A549 (cell line): ENCODE measurements around the gene PXDN. TPM values are rescaled to one million over a fixed set of nuclear protein-coding genes. Genes with fewer than 3 reads are reported as not detected.

ENCODE experiments used
- ATAC-seq, 2 experiments: fragments of 200-7000 bp in 1 of 2; fragments of >200 bp in 1 of 2; cut with Nextera tagmentation in 1 of 2; cut with Tn5 transposase in 1 of 2; 3 replicates each; pipeline versions ENCODE4 v1.8.0 to v1.9.1; 2018 to 2020; ENCODE audit warnings: mild to moderate bottlenecking in 1 of 2, moderate library complexity in 1 of 2
- CTCF ChIA-PET: fragments of 300-600 bp; sonication (Branson Sonifier 250); formaldehyde crosslinking; extraction: SDS; loops from one replicate; lab custom pipeline; 2021; ENCODE audit warnings: antibody characterized with exemption, inconsistent platforms; lab: Yijun Ruan, JAX
- POLR2A ChIA-PET: fragments of 350-600 bp; formaldehyde crosslinking; extraction: SDS; loops from one replicate; lab custom pipeline; 2021; ENCODE audit warnings: antibody characterized with exemption, inconsistent platforms; lab: Yijun Ruan, JAX
- DNase-seq, 2 experiments: peaks; one replicate each; pipeline versions ENCODE4 v3.0.0 to v3.0.0-alpha.2; 2011 to 2016; ENCODE audit warnings: low read depth in 1 of 2, low spot score in 1 of 2
- FAIRE-seq: peaks from 2 replicates; lab custom pipeline; 2011; peaks lifted over from hg19 to GRCh38; lab: Jason Lieb, UNC
- H3K27ac ChIP-seq, 2 experiments: fragments of >200 bp; sonication (Bioruptor Twin); formaldehyde crosslinking; 3 replicates each; pipeline ENCODE4 v1.5.1; 2016 to 2017
- H3K4me1 ChIP-seq: fragments of >200 bp; sonication (Bioruptor Twin); formaldehyde crosslinking; 3 replicates; pipeline ENCODE4 v1.6.1; 2016
- H3K4me2 ChIP-seq: fragments of >200 bp; sonication (Bioruptor Twin); formaldehyde crosslinking; 3 replicates; pipeline ENCODE4 v1.6.1; 2016
- H3K4me3 ChIP-seq: fragments of >200 bp; sonication (Bioruptor Twin); formaldehyde crosslinking; 3 replicates; pipeline ENCODE4 v1.5.1; 2016
- H3K9me3 ChIP-seq: fragments of >200 bp; sonication (Bioruptor Twin); formaldehyde crosslinking; 3 replicates; pipeline ENCODE4 v1.6.1; 2016
- ATOH8 ChIP-seq: fragments of 250-450 bp; sonication (Bioruptor Pico); IDR thresholded peaks from 2 replicates; pipeline ENCODE4 v1.5.0; 2020; ENCODE audit warnings: low read depth, mild to moderate bottlenecking, moderate library complexity
- CBX2 ChIP-seq: fragments of 200-600 bp; sonication (generic); IDR thresholded peaks from 2 replicates; pipeline ENCODE4 v1.6.1; 2016; ENCODE audit warnings: low read depth, mild to moderate bottlenecking, borderline replicate concordance
- CEBPB ChIP-seq, 2 experiments: fragments of >200 bp in 1 of 2; sonication (Bioruptor Twin) in 1 of 2; formaldehyde crosslinking in 1 of 2; IDR thresholded peaks; 2 replicates each; pipeline ENCODE4 v1.6.1; 2012 to 2016
- CHD4 ChIP-seq: fragments of 200-600 bp; sonication (generic); IDR thresholded peaks from 2 replicates; pipeline ENCODE4 v1.6.1; 2016; ENCODE audit warnings: antibody characterized with exemption, mild to moderate bottlenecking, borderline replicate concordance
- EP300 ChIP-seq, 2 experiments: fragments of >200 bp; sonication (Bioruptor Twin); formaldehyde crosslinking; IDR thresholded peaks; 2 replicates in 1 of 2; 3 replicates in 1 of 2; pipeline ENCODE4 v1.6.1; 2016 to 2017
- FOSB ChIP-seq: fragments of 250-450 bp; sonication (Bioruptor Pico); IDR thresholded peaks from 2 replicates; pipeline ENCODE4 v1.5.0; 2020; ENCODE audit warnings: mild to moderate bottlenecking, moderate library complexity
- GATA3 ChIP-seq: IDR thresholded peaks from 2 replicates; pipeline ENCODE4 v1.6.1; 2012; ENCODE audit warnings: borderline replicate concordance
- HDAC2 ChIP-seq: fragments of 200-600 bp; sonication (generic); IDR thresholded peaks from 2 replicates; pipeline ENCODE4 v1.6.1; 2016
- HMGXB4 ChIP-seq: fragments of 250-450 bp; sonication (Bioruptor Pico); IDR thresholded peaks from 2 replicates; pipeline ENCODE4 v1.5.0; 2021; ENCODE audit warnings: mild to moderate bottlenecking, moderate library complexity, borderline replicate concordance
- HOXB5 ChIP-seq: fragments of 250-450 bp; sonication (Bioruptor Pico); IDR thresholded peaks from 2 replicates; pipeline ENCODE4 v1.5.0; 2020; ENCODE audit warnings: mild to moderate bottlenecking, moderate library complexity
- JUN ChIP-seq, 2 experiments: fragments of >200 bp; sonication (Bioruptor Twin); formaldehyde crosslinking; IDR thresholded peaks; 2 replicates in 1 of 2; 3 replicates in 1 of 2; pipeline ENCODE4 v1.6.1; 2016 to 2017
- KDM5A ChIP-seq: fragments of 200-600 bp; sonication (generic); IDR thresholded peaks from 2 replicates; pipeline ENCODE4 v1.6.1; 2016; ENCODE audit warnings: antibody characterized with exemption, mild to moderate bottlenecking
- NFE2L2 ChIP-seq: fragments of 150-350 bp; conservative IDR thresholded peaks from 2 replicates; pipeline ENCODE4 v1.6.1; 2014; ENCODE audit warnings: low read length
- POLR2AphosphoS2 ChIP-seq: conservative IDR thresholded peaks from 2 replicates; pipeline ENCODE4 v1.6.1; 2012; ENCODE audit warnings: low read length, improper control_type of control experiment, inconsistent platforms
- RCOR1 ChIP-seq: fragments of 150-350 bp; IDR thresholded peaks from 2 replicates; pipeline ENCODE4 v1.6.1; 2014; ENCODE audit warnings: antibody characterized with exemption, low read length, low read depth
- SMC3 ChIP-seq: fragments of >200 bp; sonication (Bioruptor Twin); formaldehyde crosslinking; IDR thresholded peaks from 3 replicates; pipeline ENCODE4 v1.6.1; 2018; ENCODE audit warnings: inconsistent platforms
- SREBF2 ChIP-seq: fragments of 450-650 bp; IDR thresholded peaks from 2 replicates; pipeline ENCODE4 v1.6.1; 2014; ENCODE audit warnings: mild to moderate bottlenecking, moderate library complexity
- TFCP2L1 ChIP-seq: fragments of 250-450 bp; sonication (Bioruptor Pico); IDR thresholded peaks from 2 replicates; pipeline ENCODE4 v1.5.0; 2021; ENCODE audit warnings: mild to moderate bottlenecking
- ZC3H11A ChIP-seq: fragments of 450-650 bp; IDR thresholded peaks from 2 replicates; pipeline ENCODE4 v1.6.1; 2014; ENCODE audit warnings: antibody characterized with exemption, mild to moderate bottlenecking
- ZNF302 ChIP-seq: fragments of 250-450 bp; sonication (Bioruptor Pico); IDR thresholded peaks from 2 replicates; pipeline ENCODE4 v1.9.0; 2021; ENCODE audit warnings: inconsistent platforms, mild to moderate bottlenecking, moderate library complexity
- WGBS: methylation state at CpG from one replicate; pipeline ENCODE4 v1.1.6; 2017; ENCODE audit errors: missing lambda C conversion rate; 5-methylcytosine and 5-hydroxymethylcytosine counted together
- polyA plus RNA-seq, 4 experiments: library from polyadenylated mRNA; depleted of rRNA in 3 of 4; stranded (reverse); fragments of >200 nt; fragmentation: RNase III in 1 of 4; extraction: RNeasy Plus Mini Kit Qiagen cat#74134 plus additional on column Dnase treatment in 1 of 4; gene quantifications; 2 replicates in 3 of 4; 3 replicates in 1 of 4; pipeline ENCODE4 v1.2.3, GENCODE V29; 2011 to 2017
- TF ChIP-seq, protein P1 (sequence below): fragments of 200-600 bp; sonication (generic); IDR thresholded peaks from 2 replicates; pipeline ENCODE4 v1.6.1; 2016; ENCODE audit warnings: antibody characterized with exemption, mild to moderate bottlenecking, moderate library complexity

Gene PXDN
- polyA plus RNA-seq, 2 of the 4 experiments (the other 2 are of a cell fraction): 3.7 to 7.3 TPM

GRCh38 chr2:1603059-1603458 is 141.3 kb downstream of the PXDN start:
- no peak for FAIRE-seq
- ChIA-PET CTCF (no interaction called here), POLR2A (no interaction called here)
- no peak overlapping the region for H3K4me3 ChIP-seq
- peaks cover 5% of the 10 kb centered on the region; the same call in 1 of the 3 replicates for H3K4me1 ChIP-seq
- TF ChIP-seq HDAC2 (no peak), NFE2L2 (no peak), POLR2AphosphoS2 (no peak), TFCP2L1 (no peak), HOXB5 (CRISPR knock-in tag) (no peak)
- no peak for DNase-seq
- no peak overlapping the region for H3K27ac ChIP-seq
- H3K4me2 ChIP-seq: no peak overlapping the region
- no peak for ATAC-seq
- H3K9me3 ChIP-seq: peaks cover 4% of the 10 kb centered on the region; the same call in 1 of the 3 replicates
- WGBS: 68% methylated on average over 15 of the region's 15 CpGs

GRCh38 chr2:1602278-1603010 is 141.9 kb downstream of the PXDN start:
- FAIRE-seq (no peak), ATAC-seq (no peak), DNase-seq (no peak)
- peaks cover 5% of the 10 kb centered on the region; the same call in 1 of the 3 replicates for H3K4me1 ChIP-seq
- no peak overlapping the region for H3K27ac ChIP-seq
- H3K4me2 ChIP-seq: no peak overlapping the region
- H3K9me3 ChIP-seq: peaks cover 4% of the 10 kb centered on the region; the same call in 1 of the 3 replicates
- WGBS: 67% methylated on average over 15 of the region's 15 CpGs
- H3K4me3 ChIP-seq: no peak overlapping the region
- ChIA-PET CTCF (no interaction called here), POLR2A (no interaction called here)
- TF ChIP-seq RCOR1 (no peak), SMC3 (no peak), KDM5A (no peak), SREBF2 (no peak), CHD4 (no peak), ZNF302 (CRISPR knock-in tag) (no peak), HDAC2 (no peak), ATOH8 (no peak), CBX2 (no peak), EP300 (IDR thresholded peaks at IDR 0.05) (no peak), CEBPB (IDR thresholded peaks at IDR 0.05) (no peak), FOSB (CRISPR knock-in tag) (no peak), HMGXB4 (CRISPR knock-in tag) (no peak), GATA3 (no peak), JUN (IDR thresholded peaks at IDR 0.05) (no peak), ZC3H11A (no peak), POLR2AphosphoS2 (no peak), HOXB5 (CRISPR knock-in tag) (no peak)
- TF ChIP-seq, protein P1, sequence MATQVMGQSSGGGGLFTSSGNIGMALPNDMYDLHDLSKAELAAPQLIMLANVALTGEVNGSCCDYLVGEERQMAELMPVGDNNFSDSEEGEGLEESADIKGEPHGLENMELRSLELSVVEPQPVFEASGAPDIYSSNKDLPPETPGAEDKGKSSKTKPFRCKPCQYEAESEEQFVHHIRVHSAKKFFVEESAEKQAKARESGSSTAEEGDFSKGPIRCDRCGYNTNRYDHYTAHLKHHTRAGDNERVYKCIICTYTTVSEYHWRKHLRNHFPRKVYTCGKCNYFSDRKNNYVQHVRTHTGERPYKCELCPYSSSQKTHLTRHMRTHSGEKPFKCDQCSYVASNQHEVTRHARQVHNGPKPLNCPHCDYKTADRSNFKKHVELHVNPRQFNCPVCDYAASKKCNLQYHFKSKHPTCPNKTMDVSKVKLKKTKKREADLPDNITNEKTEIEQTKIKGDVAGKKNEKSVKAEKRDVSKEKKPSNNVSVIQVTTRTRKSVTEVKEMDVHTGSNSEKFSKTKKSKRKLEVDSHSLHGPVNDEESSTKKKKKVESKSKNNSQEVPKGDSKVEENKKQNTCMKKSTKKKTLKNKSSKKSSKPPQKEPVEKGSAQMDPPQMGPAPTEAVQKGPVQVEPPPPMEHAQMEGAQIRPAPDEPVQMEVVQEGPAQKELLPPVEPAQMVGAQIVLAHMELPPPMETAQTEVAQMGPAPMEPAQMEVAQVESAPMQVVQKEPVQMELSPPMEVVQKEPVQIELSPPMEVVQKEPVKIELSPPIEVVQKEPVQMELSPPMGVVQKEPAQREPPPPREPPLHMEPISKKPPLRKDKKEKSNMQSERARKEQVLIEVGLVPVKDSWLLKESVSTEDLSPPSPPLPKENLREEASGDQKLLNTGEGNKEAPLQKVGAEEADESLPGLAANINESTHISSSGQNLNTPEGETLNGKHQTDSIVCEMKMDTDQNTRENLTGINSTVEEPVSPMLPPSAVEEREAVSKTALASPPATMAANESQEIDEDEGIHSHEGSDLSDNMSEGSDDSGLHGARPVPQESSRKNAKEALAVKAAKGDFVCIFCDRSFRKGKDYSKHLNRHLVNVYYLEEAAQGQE: no peak
